HepG2 (cell line): ENCODE results near the gene INPP4B. TPM values are rescaled to one million over a fixed set of nuclear protein-coding genes. Genes with fewer than 3 reads are reported as not detected.

Source experiments
- ATAC-seq: fragments of 200-7000 bp; cut with Tn5 transposase; 3 replicates; pipeline ENCODE4 v1.9.1; 2020; ENCODE audit warnings: mild to moderate bottlenecking, moderate library complexity
- BruUV-seq: library from RNA; stranded (reverse); fragments of 400-500 nt; replicated peaks from 2 replicates; lab custom pipeline; 2021; lab: Mats Ljungman, UMichigan
- CTCF ChIA-PET: fragments of 300-600 bp; formaldehyde crosslinking; extraction: SDS; loops from one replicate; lab custom pipeline; 2021; ENCODE audit warnings: low total read pairs, inconsistent platforms, low intra/inter-chr PET ratio; lab: Yijun Ruan, JAX
- POLR2A ChIA-PET: fragments of 350-600 bp; sonication (Branson Sonifier 250); formaldehyde crosslinking; loops from one replicate; lab custom pipeline; 2020; ENCODE audit warnings: antibody characterized with exemption, inconsistent platforms; lab: Yijun Ruan, JAX
- DNase-seq: peaks from one replicate; pipeline ENCODE4 v3.0.0-alpha.2; 2015; ENCODE audit warnings: low spot score
- FAIRE-seq: peaks from 3 replicates; lab custom pipeline; 2011; peaks lifted over from hg19 to GRCh38; lab: Jason Lieb, UNC
- H2AFZ ChIP-seq: one replicate; pipeline ENCODE4 v1.6.1; 2011; ENCODE audit warnings: low read length, inconsistent platforms
- H3K27ac ChIP-seq: fragments of 300-600 bp; 3 replicates; pipeline ENCODE4 v1.8.0; 2011; ENCODE audit warnings: mixed run types, mild to moderate bottlenecking, mixed read lengths, low read length, inconsistent platforms; ENCODE audit not compliant: insufficient read depth; ENCODE audit errors: extremely low read length
- H3K27me3 ChIP-seq, 2 experiments: fragments of 200-600 bp in 1 of 2; 2 replicates in 1 of 2; 3 replicates in 1 of 2; pipeline versions ENCODE4 v1.6.0 to v1.8.0; 2011; ENCODE audit warnings: low read length in 2 of 2, mild to moderate bottlenecking in 2 of 2, moderate library complexity in 2 of 2, inconsistent platforms in 1 of 2; ENCODE audit not compliant: insufficient read depth in 2 of 2, control insufficient read depth in 1 of 2
- H3K36me3 ChIP-seq, 2 experiments: fragments of 200-600 bp in 1 of 2; replicated peaks in 1 of 2; 2 replicates in 1 of 2; 3 replicates in 1 of 2; pipeline versions ENCODE4 v1.5.1 to v1.8.0; 2011; ENCODE audit warnings: low read length in 2 of 2, inconsistent platforms in 1 of 2; ENCODE audit not compliant: insufficient read depth in 2 of 2, control insufficient read depth in 1 of 2
- H3K4me1 ChIP-seq: 2 replicates; pipeline ENCODE4 v1.5.1; 2012; ENCODE audit warnings: low read length, inconsistent platforms; ENCODE audit not compliant: insufficient read depth
- H3K4me2 ChIP-seq: 2 replicates; pipeline ENCODE4 v1.6.0; 2011; ENCODE audit warnings: low read depth, low read length, inconsistent platforms
- H3K4me3 ChIP-seq, 3 experiments: fragments of 200-600 bp in 1 of 3; sonication (generic), shearing (Covaris generic) in 1 of 3; replicated peaks in 1 of 3; 2 replicates each; pipeline ENCODE4 v1.5.1; 2011 to 2016; ENCODE audit warnings: low read length in 3 of 3, inconsistent platforms in 2 of 3, low read depth in 2 of 3, mild to moderate bottlenecking in 2 of 3, control low read depth in 1 of 3, mixed read lengths in 1 of 3; ENCODE audit not compliant: insufficient read depth in 1 of 3
- H3K79me2 ChIP-seq: one replicate; pipeline ENCODE4 v1.6.1; 2011; ENCODE audit warnings: low read length, inconsistent platforms; ENCODE audit not compliant: insufficient read depth
- H3K9ac ChIP-seq: 2 replicates; pipeline ENCODE4 v1.6.0; 2011; ENCODE audit warnings: mild to moderate bottlenecking, low read depth, low read length, inconsistent platforms; ENCODE audit not compliant: insufficient read depth
- H3K9me3 ChIP-seq: 2 replicates; pipeline ENCODE4 v1.5.1; 2012; ENCODE audit warnings: mild to moderate bottlenecking, low read length
- H4K20me1 ChIP-seq: 2 replicates; pipeline ENCODE4 v1.6.0; 2011; ENCODE audit warnings: inconsistent platforms, mild to moderate bottlenecking, low read length, moderate library complexity; ENCODE audit not compliant: insufficient read depth
- EED ChIP-seq: sonication (generic); formaldehyde crosslinking; IDR thresholded peaks from 2 replicates; pipeline ENCODE4 v1.5.0; 2020; ENCODE audit warnings: mild to moderate bottlenecking, missing genetic modification reagents
- HNRNPL ChIP-seq: fragments of 200-400 bp; formaldehyde crosslinking; IDR thresholded peaks from 2 replicates; pipeline ENCODE4 v1.6.1; 2017; ENCODE audit warnings: mild to moderate bottlenecking, low read depth, low read length
- HNRNPUL1 ChIP-seq: fragments of 200-400 bp; formaldehyde crosslinking; IDR thresholded peaks from 2 replicates; pipeline ENCODE4 v1.6.1; 2017; ENCODE audit warnings: low read depth, mild to moderate bottlenecking, low read length, moderate library complexity
- KLF13 ChIP-seq: sonication (generic); formaldehyde crosslinking; IDR thresholded peaks from 2 replicates; pipeline ENCODE4 v1.4.0; 2020; ENCODE audit warnings: mild to moderate bottlenecking, missing genetic modification reagents
- SMC3 ChIP-seq: IDR thresholded peaks from 2 replicates; pipeline ENCODE4 v1.6.1; 2011; ENCODE audit warnings: low read length, improper control_type of control experiment
- TBL1XR1 ChIP-seq: fragments of 150-350 bp; IDR thresholded peaks from 2 replicates; pipeline ENCODE4 v1.6.1; 2014; ENCODE audit warnings: borderline replicate concordance, low read length; ENCODE audit not compliant: partially characterized antibody
- USF2 ChIP-seq, 2 experiments: sonication (generic) in 1 of 2; formaldehyde crosslinking in 1 of 2; IDR thresholded peaks; 2 replicates each; pipeline versions ENCODE4 v1.5.1 to v1.6.1; 2011 to 2020; ENCODE audit warnings: borderline replicate concordance in 1 of 2, low read depth in 1 of 2, low read length in 1 of 2, mild to moderate bottlenecking in 1 of 2, missing genetic modification reagents in 1 of 2, moderate library complexity in 1 of 2
- ZBTB2 ChIP-seq: sonication (generic); formaldehyde crosslinking; IDR thresholded peaks from 2 replicates; pipeline ENCODE4 v1.8.0; 2022; ENCODE audit warnings: low read depth, missing genetic modification reagents
- ZBTB44 ChIP-seq: sonication (generic); formaldehyde crosslinking; IDR thresholded peaks from 2 replicates; pipeline ENCODE4 v1.4.0; 2020; ENCODE audit warnings: missing genetic modification reagents
- ZNF256 ChIP-seq: sonication (generic); formaldehyde crosslinking; conservative IDR thresholded peaks from 2 replicates; pipeline ENCODE4 v1.4.0; 2020; ENCODE audit warnings: missing genetic modification reagents
- WGBS: methylation state at CpG from one replicate; pipeline ENCODE4 v1.1.6; 2017; ENCODE audit warnings: low lambda C conversion rate; 5-methylcytosine and 5-hydroxymethylcytosine counted together
- in situ Hi-C: cut with HindIII; loops from 2 replicates; pipeline ENCODE4 v1.10.0; 2017; ENCODE audit warnings: low pct_unique_long_range_greater_than_20kb; ENCODE audit not compliant: extremely low pct_ligation_motif_present
- intact Hi-C: fragments of 100-400 bp; cut with micrococcal nuclease; formaldehyde crosslinking; loops from one replicate; pipeline ENCODE4 v1.10.0; 2022; ENCODE audit not compliant: unreplicated experiment
- polyA plus RNA-seq, 8 experiments: library from polyadenylated mRNA; depleted of rRNA in 3 of 8; stranded (reverse) in 7 of 8; unstranded in 1 of 8; fragments of >200 nt; fragmentation: Illumina TruSeq in 4 of 8; extraction: Trizol in 4 of 8; gene quantifications; 2 replicates each; pipeline versions ENCODE4 v1.2.1 to v1.2.3, GENCODE V29; 2011 to 2016; ENCODE audit warnings: low read depth in 4 of 8, missing spikeins in 1 of 8, mixed read lengths in 1 of 8; ENCODE audit not compliant: insufficient read depth in 1 of 8
- total RNA-seq, 5 experiments: library from RNA; depleted of rRNA; stranded (reverse); fragments of >200 nt; fragmentation: Illumina TruSeq; extraction: Trizol; gene quantifications; 2 replicates each; pipeline ENCODE4 v1.2.3, GENCODE V29; 2016; ENCODE audit warnings: low read depth in 1 of 5
- TF ChIP-seq, protein P1 (sequence below): sonication (generic); formaldehyde crosslinking; IDR thresholded peaks from 2 replicates; pipeline ENCODE4 v1.5.0; 2020; ENCODE audit warnings: missing genetic modification reagents
- TF ChIP-seq, protein P2 (sequence below): IDR thresholded peaks from 2 replicates; pipeline ENCODE4 v1.6.1; 2016
- TF ChIP-seq, protein P3 (sequence below): sonication (generic); formaldehyde crosslinking; IDR thresholded peaks from 2 replicates; pipeline ENCODE4 v1.8.1; 2022; ENCODE audit warnings: mild to moderate bottlenecking, missing genetic modification reagents

INPP4B gene
- total and polyA plus RNA-seq, 2 of the 13 experiments (the other 11 are each of a cell fraction or from before 2014, with no cell fraction given), result not detected

- TF ChIP-seq TBL1XR1, result no peak
- no peak for TF ChIP-seq ZBTB44
- TF ChIP-seq ZBTB2, result no peak
- no peak for TF ChIP-seq USF2 (IDR thresholded peaks at IDR 0.05; ENCODE audit: low read depth, low read length)
- no peak for TF ChIP-seq USF2 (CRISPR knock-in tag; IDR thresholded peaks at IDR 0.05; ENCODE audit: borderline replicate concordance)
- TF ChIP-seq HNRNPUL1, result no peak
- no peak for TF ChIP-seq KLF13 (CRISPR knock-in tag)
- TF ChIP-seq, all 625 proteins: peak for 0
Measured at GRCh38 chr4:142535009-142535408, 311.1 kb downstream of the INPP4B start (continued).

DNA sequence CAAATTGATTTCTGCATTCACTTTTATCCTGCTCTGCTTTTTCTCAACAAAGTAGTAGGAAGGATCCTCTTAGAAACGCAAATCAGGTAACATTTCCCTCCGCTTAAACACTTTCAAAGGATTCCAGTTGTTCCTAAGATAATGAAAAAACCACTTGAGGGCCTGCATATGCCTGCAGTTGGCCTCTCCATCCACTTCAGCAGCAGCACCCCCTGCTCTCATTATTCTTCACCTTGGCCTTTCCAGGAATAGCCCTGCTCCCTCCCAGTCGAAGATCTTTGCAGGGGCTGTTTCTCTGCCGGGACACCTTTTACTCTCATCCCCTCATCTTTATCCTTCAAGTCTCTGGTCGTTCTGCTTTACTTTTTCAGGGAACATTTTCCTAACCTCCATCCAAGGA, 314.0 kb downstream of the INPP4B start:
- no peak for FAIRE-seq
- H2AFZ ChIP-seq, result no peak overlapping the region
- H4K20me1 ChIP-seq, result no peaks in the 10 kb centered on the region
- no peak overlapping the region for H3K9ac ChIP-seq
- no peaks in the 10 kb centered on the region for H3K79me2 ChIP-seq
- intact Hi-C loops (no loop called here), in situ Hi-C loops (no loop called here)
- WGBS, result under 1% methylated on average over 5 of the region's 5 CpGs
- ChIA-PET POLR2A (no interaction called here), CTCF (no interaction called here)
- no peak overlapping the region for H3K4me3 ChIP-seq
- no peak for ATAC-seq
- no peak for DNase-seq
- no TSS peak for BruUV-seq
- no peaks in the 10 kb centered on the region for H3K4me1 ChIP-seq
- no peak overlapping the region for H3K4me2 ChIP-seq
- no peak overlapping the region for H3K27ac ChIP-seq
- H3K27me3 ChIP-seq, result no peaks in the 10 kb centered on the region
- no peaks in the 10 kb centered on the region for H3K9me3 ChIP-seq
- H3K36me3 ChIP-seq, result no peaks in the 10 kb centered on the region
- TF ChIP-seq, protein P1, sequence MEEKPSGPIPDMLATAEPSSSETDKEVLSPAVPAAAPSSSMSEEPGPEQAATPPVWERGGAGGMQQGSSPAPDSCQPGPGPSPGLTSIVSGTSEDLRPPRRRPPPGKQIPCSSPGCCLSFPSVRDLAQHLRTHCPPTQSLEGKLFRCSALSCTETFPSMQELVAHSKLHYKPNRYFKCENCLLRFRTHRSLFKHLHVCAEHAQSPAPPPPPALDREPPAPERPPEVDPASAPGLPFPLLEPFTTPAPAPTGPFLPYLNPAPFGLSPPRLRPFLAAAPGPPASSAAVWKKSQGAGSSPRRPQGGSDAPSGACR, result no peak
- TF ChIP-seq, protein P2, sequence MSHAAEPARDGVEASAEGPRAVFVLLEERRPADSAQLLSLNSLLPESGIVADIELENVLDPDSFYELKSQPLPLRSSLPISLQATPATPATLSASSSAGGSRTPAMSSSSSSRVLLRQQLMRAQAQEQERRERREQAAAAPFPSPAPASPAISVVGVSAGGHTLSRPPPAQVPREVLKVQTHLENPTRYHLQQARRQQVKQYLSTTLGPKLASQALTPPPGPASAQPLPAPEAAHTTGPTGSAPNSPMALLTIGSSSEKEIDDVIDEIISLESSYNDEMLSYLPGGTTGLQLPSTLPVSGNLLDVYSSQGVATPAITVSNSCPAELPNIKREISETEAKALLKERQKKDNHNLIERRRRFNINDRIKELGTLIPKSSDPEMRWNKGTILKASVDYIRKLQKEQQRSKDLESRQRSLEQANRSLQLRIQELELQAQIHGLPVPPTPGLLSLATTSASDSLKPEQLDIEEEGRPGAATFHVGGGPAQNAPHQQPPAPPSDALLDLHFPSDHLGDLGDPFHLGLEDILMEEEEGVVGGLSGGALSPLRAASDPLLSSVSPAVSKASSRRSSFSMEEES, result no peak
- TF ChIP-seq, protein P3, sequence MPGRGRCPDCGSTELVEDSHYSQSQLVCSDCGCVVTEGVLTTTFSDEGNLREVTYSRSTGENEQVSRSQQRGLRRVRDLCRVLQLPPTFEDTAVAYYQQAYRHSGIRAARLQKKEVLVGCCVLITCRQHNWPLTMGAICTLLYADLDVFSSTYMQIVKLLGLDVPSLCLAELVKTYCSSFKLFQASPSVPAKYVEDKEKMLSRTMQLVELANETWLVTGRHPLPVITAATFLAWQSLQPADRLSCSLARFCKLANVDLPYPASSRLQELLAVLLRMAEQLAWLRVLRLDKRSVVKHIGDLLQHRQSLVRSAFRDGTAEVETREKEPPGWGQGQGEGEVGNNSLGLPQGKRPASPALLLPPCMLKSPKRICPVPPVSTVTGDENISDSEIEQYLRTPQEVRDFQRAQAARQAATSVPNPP, result no peak
- TF ChIP-seq HNRNPL (no peak), SMC3 (no peak), ZNF256 (CRISPR knock-in tag) (no peak), EED (no peak)
